ENCODE data around the gene NDRG3. TPM values are rescaled to one million over a fixed set of nuclear protein-coding genes. Genes with fewer than 3 reads are reported as not detected.

Gene NDRG3
- total and polyA plus RNA-seq, 2 of the 8 experiments (the other 6 are each of a cell fraction or from before 2014, with no cell fraction given) = 25.7 to 32.3 TPM

DNA sequence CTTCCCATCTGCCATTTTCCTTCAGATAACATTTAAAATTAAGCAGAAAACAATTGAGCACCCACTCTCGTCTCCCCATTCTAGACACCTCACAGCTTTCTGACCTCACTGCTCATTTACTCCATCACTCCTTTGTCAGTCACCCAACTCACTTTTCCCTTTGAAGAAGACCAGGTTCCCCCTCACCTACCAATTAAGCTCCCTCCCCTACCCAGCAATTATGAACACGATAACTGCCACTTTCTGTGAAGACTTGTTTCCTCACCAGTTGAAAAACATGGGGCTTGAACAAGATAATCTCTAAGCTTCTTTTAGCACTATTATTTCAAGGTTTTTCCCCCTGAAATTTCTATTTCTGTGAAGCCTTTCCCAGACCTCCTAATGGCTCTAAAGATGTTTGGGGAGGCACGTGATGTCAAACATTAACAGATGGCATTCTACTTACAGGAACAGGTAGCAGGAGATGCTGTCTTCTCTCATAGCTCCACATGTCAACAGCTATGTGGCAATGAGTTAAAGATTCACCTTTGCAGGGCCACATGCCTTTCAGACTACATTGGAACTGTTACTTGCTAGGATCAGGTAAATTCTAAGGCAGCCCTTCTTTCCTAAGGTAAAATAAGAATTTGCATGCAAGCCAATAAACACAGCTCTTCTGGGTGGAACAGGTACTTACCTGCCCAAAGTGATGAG lies 75.1 kb downstream of the NDRG3 start:
- POLR2A ChIA-PET (ENCODE audit: partially characterized antibody) = no interaction called here
- no peaks in the 10 kb centered on the region for H4K20me1 ChIP-seq (replicated peaks in 1 of 2; ENCODE audit: control insufficient read depth in 1 of 2, insufficient read depth in 2 of 2, low read length in 2 of 2)
- H3K9me3 ChIP-seq (ENCODE audit: insufficient read depth in 2 of 2, low read depth in 1 of 2, low read length in 1 of 2) = no peaks in the 10 kb centered on the region
- H2BK5ac ChIP-seq (ENCODE audit: low read depth, low read length) = no peak overlapping the region
- H2BK12ac ChIP-seq (ENCODE audit: low read depth, low read length) = no peak overlapping the region
- whole genome bisulfite sequencing, 2 experiments (ENCODE audit: extremely low coverage in 1 of 2, insufficient coverage in 1 of 2, insufficient read length in 1 of 2, insufficient replicate concordance in 2 of 2, low coverage in 1 of 2, low lambda C conversion rate in 2 of 2, missing lambda C conversion rate in 1 of 2) = 84% methylated on average over 3 of the region's 3 CpGs; no CpG with 5 or more reads in 1 of the 2 experiments
- H3K36me3 ChIP-seq (ENCODE audit: control insufficient read depth in 2 of 4, insufficient read depth in 4 of 4, low read length in 3 of 4) = no peaks in the 10 kb centered on the region; a peak in 1 of 8 replicates
- no peak overlapping the region for H3K4me2 ChIP-seq (ENCODE audit: insufficient read depth in 1 of 2, low read depth in 2 of 2, low read length in 2 of 2)
- H3K79me2 ChIP-seq (ENCODE audit: control insufficient read depth in 1 of 2, insufficient read depth in 2 of 2, low read length in 2 of 2) = no peaks in the 10 kb centered on the region
- H3K23ac ChIP-seq (ENCODE audit: insufficient read length) = no peak overlapping the region
- H3K23me2 ChIP-seq (ENCODE audit: low read depth, low read length) = no peaks in the 10 kb centered on the region
- no peak overlapping the region for H3K9ac ChIP-seq (replicated peaks in 1 of 4; ENCODE audit: extremely low read depth in 1 of 4, low read depth in 3 of 4, low read length in 3 of 4)
- H2BK120ac ChIP-seq (replicated peaks; ENCODE audit: low read depth, low read length) = no peak overlapping the region
- H3K4me1 ChIP-seq (replicated peaks in 1 of 4; ENCODE audit: control insufficient read depth in 3 of 4, insufficient read depth in 4 of 4, low read length in 3 of 4) = no peaks in the 10 kb centered on the region
- no peaks in the 10 kb centered on the region for H3K27me3 ChIP-seq (replicated peaks in 1 of 4; ENCODE audit: control insufficient read depth in 3 of 4, extremely low read depth in 1 of 4, insufficient read depth in 3 of 4, low read length in 3 of 4)
- H4K5ac ChIP-seq (ENCODE audit: insufficient read length, low read depth, low read length) = no peak overlapping the region
- no peak overlapping the region for H2BK15ac ChIP-seq (ENCODE audit: low read length)
- H3K18ac ChIP-seq (ENCODE audit: extremely low read depth, low read length) = no peak overlapping the region
- FAIRE-seq = no peak
- H2BK20ac ChIP-seq (ENCODE audit: low read length) = no peak overlapping the region
- H3K4me3 ChIP-seq (ENCODE audit: extremely low read depth in 1 of 4, insufficient read depth in 2 of 4, low read depth in 3 of 4, low read length in 4 of 4) = no peak overlapping the region
- no peak overlapping the region for H2AK5ac ChIP-seq (ENCODE audit: low read depth, low read length)
- H3K14ac ChIP-seq (ENCODE audit: insufficient read length) = no peak overlapping the region
- H4K8ac ChIP-seq (ENCODE audit: extremely low read depth, insufficient read depth, low read length) = no peak overlapping the region
- CTCF ChIA-PET (ENCODE audit: partially characterized antibody) = interaction anchor here (0.6 to 1.3 kb wide), 3 partner anchors 24 to 42 kb away, joined by 3 to 4 read pairs (median 3); no protein-coding TSS in a partner anchor
- H3K56ac ChIP-seq (replicated peaks; ENCODE audit: insufficient read length, low read depth, low read length) = no peak overlapping the region
- H4K91ac ChIP-seq (replicated peaks; ENCODE audit: insufficient read length, low read length) = no peak overlapping the region
- no peaks in the 10 kb centered on the region; the same call in 1 of the 2 replicates for H3K79me1 ChIP-seq (ENCODE audit: low read depth, low read length)
- H3K27ac ChIP-seq (ENCODE audit: low read depth, low read length) = no peak overlapping the region
- DNase-seq (ENCODE audit: low read depth in 1 of 2, low spot score in 2 of 2) = no peak
- no peak overlapping the region for H2AFZ ChIP-seq (ENCODE audit: low read length)
- H3K4ac ChIP-seq (replicated peaks; ENCODE audit: insufficient read length, low read depth, low read length) = no peak overlapping the region
- TF ChIP-seq RFX5 (IDR thresholded peaks at IDR 0.05; ENCODE audit: borderline replicate concordance, low read depth, low read length) (no peak), POLR2A (IDR thresholded peaks at IDR 0.05; ENCODE audit: control extremely low read depth in 1 of 2, low read depth in 2 of 2, low read length in 2 of 2) (no peak), HDAC2 (IDR thresholded peaks at IDR 0.05; ENCODE audit: borderline replicate concordance in 1 of 2, low read depth in 2 of 2, low read length in 2 of 2) (no peak), SP4 (IDR thresholded peaks at IDR 0.05; ENCODE audit: low read length) (no peak), POLR2AphosphoS5 (IDR thresholded peaks at IDR 0.05; ENCODE audit: low read depth, low read length) (no peak), GTF2F1 (IDR thresholded peaks at IDR 0.05; ENCODE audit: borderline replicate concordance, low read depth, low read length) (no peak), KDM5A (IDR thresholded peaks at IDR 0.05; ENCODE audit: low read length) (no peak)
- TF ChIP-seq, protein P1, sequence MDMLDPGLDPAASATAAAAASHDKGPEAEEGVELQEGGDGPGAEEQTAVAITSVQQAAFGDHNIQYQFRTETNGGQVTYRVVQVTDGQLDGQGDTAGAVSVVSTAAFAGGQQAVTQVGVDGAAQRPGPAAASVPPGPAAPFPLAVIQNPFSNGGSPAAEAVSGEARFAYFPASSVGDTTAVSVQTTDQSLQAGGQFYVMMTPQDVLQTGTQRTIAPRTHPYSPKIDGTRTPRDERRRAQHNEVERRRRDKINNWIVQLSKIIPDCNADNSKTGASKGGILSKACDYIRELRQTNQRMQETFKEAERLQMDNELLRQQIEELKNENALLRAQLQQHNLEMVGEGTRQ (IDR thresholded peaks at IDR 0.05; ENCODE audit: low read length) = no peak

Measured in H1 (cell line).